Right lobe of liver (tissue), 6 donors: ENCODE data around the gene ISLR2. TPM values are rescaled to one million over a fixed set of nuclear protein-coding genes. Genes with fewer than 3 reads are reported as not detected.
"Not testable (repeated sequence)": the region's sequence is repeated elsewhere in the genome, so short reads cannot be mapped to it uniquely, and the experiment has no call there.

Source experiments
- ATAC-seq, 4 donors: fragments of 200-7000 bp; cut with Tn5 transposase; one replicate each; pipeline ENCODE4 v1.9.1; 2020; ENCODE audit warnings: mild to moderate bottlenecking in 4 of 4, moderate library complexity in 4 of 4
- DNase-seq, 3 donors: peaks; one replicate each; pipeline ENCODE4 v3.0.0-alpha.2; 2020
- H3K27ac ChIP-seq, 3 donors: fragments of 200-600 bp; one replicate each; pipeline ENCODE4 v1.8.0; 2022
- H3K27me3 ChIP-seq, 2 donors: fragments of 200-600 bp; one replicate each; pipeline ENCODE4 v1.8.0; 2022
- H3K36me3 ChIP-seq, 4 donors: fragments of 200-600 bp; sonication (generic) in 1 of 4; one replicate each; pipeline versions ENCODE4 v1.5.1 to v1.8.0; 2017 to 2022; ENCODE audit warnings: control low read depth in 1 of 4
- H3K4me1 ChIP-seq, 4 donors: fragments of 200-600 bp; sonication (generic) in 1 of 4; one replicate each; pipeline versions ENCODE4 v1.5.1 to v1.8.0; 2017 to 2022; ENCODE audit warnings: control low read depth in 1 of 4
- H3K4me3 ChIP-seq, 3 donors: fragments of 200-600 bp; one replicate each; pipeline ENCODE4 v1.8.0; 2022
- H3K9me3 ChIP-seq, 4 donors: fragments of 200-600 bp; sonication (generic) in 1 of 4; one replicate each; pipeline versions ENCODE4 v1.5.1 to v1.8.0; 2017 to 2022; ENCODE audit warnings: control low read depth in 1 of 4
- POLR2A ChIP-seq: fragments of 450-650 bp; IDR thresholded peaks from one replicate; pipeline ENCODE4 v1.6.1; 2017; ENCODE audit warnings: antibody characterized with exemption, mild to moderate bottlenecking
- WGBS: methylation state at CpG from one replicate; pipeline ENCODE4 v1.1.6; 2018; ENCODE audit warnings: low coverage, low lambda C conversion rate; ENCODE audit not compliant: insufficient coverage; ENCODE audit errors: missing lambda C conversion rate; 5-methylcytosine and 5-hydroxymethylcytosine counted together
- intact Hi-C, 2 donors: fragments of 100-400 bp; cut with DNase I; formaldehyde crosslinking; loops; one replicate each; pipeline versions ENCODE4 v1.11.2 to v1.14.1; 2022
- total RNA-seq, 6 experiments: library from RNA; depleted of rRNA in 2 of 6; stranded (reverse); fragments of >200 nt in 2 of 6; fragmentation: NEBNext Ultra II Directional in 3 of 6; extraction: Animal tissue kit (Norgen Biotek cat#: 25700) in 3 of 6; gene quantifications; one replicate each; pipeline versions ENCODE4 v1.1.0 to v1.2.4, GENCODE V29; 2016 to 2023
- TF ChIP-seq, protein P1 (sequence below), 4 donors: fragments of 200-600 bp in 3 of 4; fragments of 450-650 bp in 1 of 4; IDR thresholded peaks; one replicate each; pipeline versions ENCODE4 v1.5.1 to v1.8.0; 2016 to 2022; ENCODE audit warnings: antibody characterized with exemption in 4 of 4, mild to moderate bottlenecking in 2 of 4
- donor health status: DM: no; HTN: yes; CAD: no.
- donor health status: DM: no; HTN: no; CAD: no.
- donor health status: DM: no; HTN: no; CAD: no.
- donor health status: DM: no; HTN: yes; CAD: no.
- donor health status: DM: no; HTN: yes; CAD: no.

The ISLR2 gene
- total RNA-seq, 6 experiments from 2014 or later = 0.04 TPM; not detected in 5

DNA sequence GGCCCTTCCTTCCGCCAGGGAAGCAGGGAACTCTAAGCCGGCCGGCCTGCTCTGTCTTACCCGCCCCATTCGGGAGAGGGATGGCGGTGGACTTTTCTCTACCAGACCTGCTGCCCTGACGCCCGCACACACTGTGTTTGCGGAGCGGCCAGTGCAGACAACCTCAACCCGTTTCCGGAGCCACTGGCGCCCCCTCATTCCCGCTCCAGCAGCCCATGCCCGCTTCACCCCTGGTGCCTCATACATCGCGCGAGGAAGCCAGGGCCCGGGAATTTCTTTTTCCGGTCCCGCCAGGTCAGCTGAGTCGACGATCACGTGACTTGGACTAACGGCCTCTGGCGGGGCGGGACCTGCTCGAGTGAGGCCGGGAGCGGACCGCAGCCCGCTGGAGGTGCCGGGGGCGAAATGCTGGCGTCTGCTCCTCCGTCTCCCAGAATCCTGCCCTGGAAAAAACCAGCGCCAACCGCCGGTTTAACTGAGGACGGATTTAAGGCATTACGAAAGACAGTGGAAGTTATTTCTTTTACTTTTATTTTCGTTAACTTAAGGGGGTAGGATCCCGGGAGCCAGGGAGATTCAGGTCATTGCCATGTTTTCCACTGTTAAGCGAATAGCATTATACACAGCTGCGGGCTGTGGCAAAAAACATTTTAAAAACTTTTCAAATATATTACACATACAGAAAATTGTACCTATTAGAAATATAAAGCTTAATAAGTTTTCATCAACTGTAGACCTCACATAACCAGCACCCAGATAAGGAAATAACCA lies 30.2 kb upstream of the ISLR2 start:
- H3K27ac ChIP-seq, H3K9me3 ChIP-seq, H3K36me3 ChIP-seq, intact Hi-C loops, H3K27me3 ChIP-seq, H3K4me1 ChIP-seq: not testable (repeated sequence)
- 0% methylated on average over 13 of the region's 45 CpGs for WGBS
- DNase-seq = peak; percentile 87 to 96 (median 92)
- H3K4me3 ChIP-seq = peak overlapping the region; percentile 38 to 61 (median 56)
- peak; percentile 56 for TF ChIP-seq POLR2A
- ATAC-seq = peak; percentile 74 to 92 (median 84)

DNA sequence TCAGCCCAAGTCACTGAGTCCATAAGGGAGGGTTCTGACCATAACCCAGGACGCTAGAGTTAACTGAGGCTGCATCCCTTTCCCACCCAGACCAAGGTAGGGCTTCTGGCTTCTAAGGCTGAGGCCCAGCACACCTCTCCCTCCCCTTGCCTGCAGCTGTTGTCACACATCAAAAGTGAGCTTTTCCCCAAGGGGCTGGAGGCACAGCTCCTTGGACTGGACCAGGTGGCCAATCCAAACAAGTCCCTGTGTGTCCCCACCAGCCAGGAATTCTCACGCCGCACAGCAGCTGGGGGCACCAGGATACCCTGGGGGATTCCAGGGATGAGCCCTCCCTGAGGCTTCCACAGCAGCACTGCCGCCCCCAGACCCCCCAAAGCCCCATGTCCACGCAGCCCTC lies 22.3 kb upstream of the ISLR2 start:
- DNase-seq = no peak
- H3K36me3 ChIP-seq = no peaks in the 10 kb centered on the region
- no CpG with 5 or more reads among the region's 5 CpGs for WGBS

DNA sequence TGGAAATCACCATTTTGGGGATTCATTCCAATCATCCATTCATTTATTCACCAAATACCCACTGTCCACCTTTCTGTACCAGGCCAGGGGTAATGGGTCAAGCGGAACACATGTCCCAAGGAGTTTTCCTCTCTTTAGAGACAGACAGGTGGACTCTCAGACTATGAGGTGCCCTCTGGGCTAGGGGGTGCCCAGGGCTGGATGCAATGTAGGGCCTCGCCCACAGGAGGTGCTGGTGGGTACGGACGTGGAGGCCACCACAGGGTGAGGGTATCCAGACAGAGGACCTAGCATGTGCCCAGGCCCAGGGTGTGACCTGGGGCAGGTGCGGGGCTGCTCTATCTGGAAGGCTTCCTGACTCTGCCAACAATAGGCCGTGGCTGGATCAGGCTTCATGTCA lies 21.8 kb upstream of the ISLR2 start:
- H3K4me3 ChIP-seq, H3K36me3 ChIP-seq, H3K27ac ChIP-seq, H3K4me1 ChIP-seq, ATAC-seq, DNase-seq, H3K9me3 ChIP-seq, H3K27me3 ChIP-seq, intact Hi-C loops: not testable (repeated sequence)
- 77% methylated on average over 3 of the region's 6 CpGs for WGBS

More for the DNA sequence above, 22.3 kb upstream of the ISLR2 start:
- TF ChIP-seq POLR2A = no peak
- TF ChIP-seq, protein P1, sequence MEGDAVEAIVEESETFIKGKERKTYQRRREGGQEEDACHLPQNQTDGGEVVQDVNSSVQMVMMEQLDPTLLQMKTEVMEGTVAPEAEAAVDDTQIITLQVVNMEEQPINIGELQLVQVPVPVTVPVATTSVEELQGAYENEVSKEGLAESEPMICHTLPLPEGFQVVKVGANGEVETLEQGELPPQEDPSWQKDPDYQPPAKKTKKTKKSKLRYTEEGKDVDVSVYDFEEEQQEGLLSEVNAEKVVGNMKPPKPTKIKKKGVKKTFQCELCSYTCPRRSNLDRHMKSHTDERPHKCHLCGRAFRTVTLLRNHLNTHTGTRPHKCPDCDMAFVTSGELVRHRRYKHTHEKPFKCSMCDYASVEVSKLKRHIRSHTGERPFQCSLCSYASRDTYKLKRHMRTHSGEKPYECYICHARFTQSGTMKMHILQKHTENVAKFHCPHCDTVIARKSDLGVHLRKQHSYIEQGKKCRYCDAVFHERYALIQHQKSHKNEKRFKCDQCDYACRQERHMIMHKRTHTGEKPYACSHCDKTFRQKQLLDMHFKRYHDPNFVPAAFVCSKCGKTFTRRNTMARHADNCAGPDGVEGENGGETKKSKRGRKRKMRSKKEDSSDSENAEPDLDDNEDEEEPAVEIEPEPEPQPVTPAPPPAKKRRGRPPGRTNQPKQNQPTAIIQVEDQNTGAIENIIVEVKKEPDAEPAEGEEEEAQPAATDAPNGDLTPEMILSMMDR (IDR thresholded peaks at IDR 0.05) = no peak
- Histone ChIP-seq H3K27me3 (no peaks in the 10 kb centered on the region), H3K27ac (no peak overlapping the region), H3K9me3 (no peaks in the 10 kb centered on the region), H3K4me1 (no peaks in the 10 kb centered on the region), H3K4me3 (no peak overlapping the region)
- intact Hi-C loops = no loop called here
- no peak for ATAC-seq

DNA sequence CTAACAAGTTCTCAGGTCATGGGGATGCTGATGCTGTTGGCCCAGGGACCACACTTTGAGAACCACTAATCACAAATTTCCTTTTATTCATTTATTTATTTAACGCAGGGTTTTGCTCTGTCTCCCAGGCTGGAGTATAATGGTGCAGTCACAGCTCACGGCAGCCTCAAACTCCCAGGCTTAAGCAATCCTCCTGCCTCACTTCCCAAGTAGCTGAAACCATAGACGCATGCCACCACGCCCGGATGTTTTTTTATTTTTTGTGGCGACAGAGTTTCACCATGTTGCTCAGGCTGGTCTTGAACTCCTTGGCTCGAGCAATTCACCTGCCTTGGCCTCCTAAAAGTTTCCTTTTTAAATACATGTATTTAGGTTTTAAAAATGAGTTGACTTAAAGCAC lies 20.7 kb upstream of the ISLR2 start:
- H3K27me3 ChIP-seq = no peaks in the 10 kb centered on the region
- no peak overlapping the region for H3K4me3 ChIP-seq
- H3K27ac ChIP-seq = no peak overlapping the region
- 77% methylated on average over 7 of the region's 7 CpGs for WGBS
- TF ChIP-seq, protein P1 (IDR thresholded peaks at IDR 0.05) = no peak
- TF ChIP-seq POLR2A = no peak
- no peaks in the 10 kb centered on the region for H3K36me3 ChIP-seq
- DNase-seq (no peak), ATAC-seq (no peak)
- intact Hi-C loops = no loop called here
- H3K9me3 ChIP-seq = no peaks in the 10 kb centered on the region
- no peaks in the 10 kb centered on the region for H3K4me1 ChIP-seq

DNA sequence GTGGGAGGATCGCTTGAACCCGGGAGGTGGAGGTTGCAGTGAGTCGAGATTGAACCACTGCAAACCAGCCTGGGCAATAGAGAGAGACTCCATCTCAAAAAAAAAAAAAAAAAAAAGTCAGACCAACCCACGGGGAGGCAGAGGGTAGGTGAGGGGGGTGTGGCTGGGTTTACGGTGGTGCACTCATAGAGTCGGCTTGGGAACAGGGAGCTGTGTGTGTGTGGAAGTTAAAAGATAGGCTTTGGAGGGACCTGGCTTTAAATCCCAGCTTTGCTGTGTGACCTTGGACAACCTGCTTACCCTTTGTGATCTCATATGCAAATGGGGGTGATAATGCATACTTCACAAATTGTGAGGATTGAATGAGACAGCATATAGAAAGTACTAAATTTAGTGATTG lies 10.0 kb upstream of the ISLR2 start:
- DNase-seq (no peak), ATAC-seq (no peak)
- Histone ChIP-seq H3K27ac (no peak overlapping the region), H3K4me3 (no peak overlapping the region), H3K36me3 (no peaks in the 10 kb centered on the region), H3K4me1 (no peaks in the 10 kb centered on the region), H3K27me3 (no peaks in the 10 kb centered on the region), H3K9me3 (no peaks in the 10 kb centered on the region)
- intact Hi-C loops = no loop called here
- no peak for TF ChIP-seq POLR2A
- TF ChIP-seq, protein P1 (IDR thresholded peaks at IDR 0.05) = no peak
- 77% methylated on average over 3 of the region's 6 CpGs for WGBS
